Gastroesophageal sphincter (tissue), 4 donors: ENCODE results near the gene MGME1. TPM values are rescaled to one million over a fixed set of nuclear protein-coding genes. Genes with fewer than 3 reads are reported as not detected.

Experiments
- ATAC-seq: fragments of 150-250 bp; one replicate; pipeline ENCODE4 v1.9.1; 2016; ENCODE audit warnings: mild to moderate bottlenecking, moderate library complexity
- H3K27ac ChIP-seq, 4 donors: fragments of 200-600 bp; sonication (generic) in 3 of 4; 1 replicate in 3 of 4; 2 replicates in 1 of 4; pipeline ENCODE4 v1.5.1; 2016 to 2019
- H3K27me3 ChIP-seq: fragments of 200-600 bp; sonication (generic); one replicate; pipeline ENCODE4 v1.5.1; 2019
- H3K36me3 ChIP-seq, 2 donors: fragments of 200-600 bp; sonication (generic); one replicate each; pipeline ENCODE4 v1.5.1; 2019; ENCODE audit warnings: control low read depth in 1 of 2
- H3K4me1 ChIP-seq, 3 donors: fragments of 200-600 bp; sonication (generic); 1 replicate in 2 of 3; 2 replicates in 1 of 3; pipeline ENCODE4 v1.5.1; 2016 to 2019; ENCODE audit warnings: control low read depth in 2 of 3
- H3K4me3 ChIP-seq, 2 donors: fragments of 200-600 bp; sonication (generic); one replicate each; pipeline ENCODE4 v1.5.1; 2019; ENCODE audit warnings: mild to moderate bottlenecking in 1 of 2, moderate library complexity in 1 of 2
- H3K9me3 ChIP-seq, 3 donors: fragments of 200-600 bp; sonication (generic); one replicate each; pipeline ENCODE4 v1.5.1; 2017 to 2019; ENCODE audit warnings: control low read depth in 2 of 3
- EP300 ChIP-seq: sonication (generic); formaldehyde crosslinking; IDR thresholded peaks from one replicate; pipeline ENCODE4 v1.6.1; 2017; ENCODE audit warnings: antibody characterized with exemption, mild to moderate bottlenecking
- POLR2A ChIP-seq, 2 donors: fragments of 450-650 bp; IDR thresholded peaks; one replicate each; pipeline ENCODE4 v1.6.1; 2017; ENCODE audit warnings: antibody characterized with exemption in 2 of 2, mild to moderate bottlenecking in 2 of 2, moderate library complexity in 1 of 2
- POLR2AphosphoS5 ChIP-seq: sonication (generic); formaldehyde crosslinking; IDR thresholded peaks from one replicate; pipeline ENCODE4 v1.6.1; 2017; ENCODE audit warnings: antibody characterized with exemption
- WGBS, 2 donors: methylation state at CpG; one replicate each; pipeline ENCODE4 v1.1.5; 2018; ENCODE audit warnings: low coverage in 1 of 2; 5-methylcytosine and 5-hydroxymethylcytosine counted together
- total RNA-seq, 4 donors: library from RNA; depleted of rRNA; stranded (reverse); fragments of >200 nt; gene quantifications; one replicate each; pipeline ENCODE4 v1.1.0, GENCODE V29; 2016
- TF ChIP-seq, protein P1 (sequence below), 4 experiments: fragments of 200-600 bp in 2 of 4; fragments of 450-650 bp in 2 of 4; sonication (generic) in 1 of 4; IDR thresholded peaks; one replicate each; pipeline ENCODE4 v1.5.1; 2017 to 2019; ENCODE audit warnings: antibody characterized with exemption in 4 of 4, mild to moderate bottlenecking in 2 of 4, moderate library complexity in 2 of 4

Gene MGME1
- total RNA-seq, 4 donors from 2014 or later = 6.3 to 13.5 (median 9.9) TPM

DNA sequence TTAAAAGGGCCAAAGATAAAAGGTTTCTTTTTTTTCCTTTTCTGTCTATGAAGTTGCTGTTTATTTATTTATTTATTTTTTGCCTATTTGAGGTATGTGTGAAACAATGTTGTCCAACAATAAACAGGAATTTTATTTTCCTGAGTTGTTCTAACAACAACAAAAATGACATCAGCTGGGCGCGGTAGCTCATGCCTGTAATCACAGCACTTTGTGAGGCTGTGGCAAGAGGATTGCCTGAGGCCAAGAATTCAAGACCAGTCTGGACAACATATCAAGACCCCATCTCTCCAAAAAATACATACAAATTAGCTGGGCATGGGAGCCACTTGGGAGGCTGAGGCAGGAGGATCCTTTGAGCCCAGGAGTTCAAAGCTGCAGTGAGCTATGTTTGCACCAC lies 44.1 kb downstream of the MGME1 start:
- no peaks in the 10 kb centered on the region for H3K36me3 ChIP-seq
- no peak overlapping the region for H3K4me3 ChIP-seq
- H3K27ac ChIP-seq = no peak overlapping the region
- H3K9me3 ChIP-seq = no peaks in the 10 kb centered on the region
- 82% methylated on average over 2 of the region's 2 CpGs; no CpG with 5 or more reads in 1 of the 2 donors for WGBS, 2 donors
- peaks cover 0 to 5% (median 0%) of the 10 kb centered on the region in 3 donors for H3K4me1 ChIP-seq
- no peak for ATAC-seq
- no peak for TF ChIP-seq POLR2A (IDR thresholded peaks at IDR 0.05)
- TF ChIP-seq, protein P1, sequence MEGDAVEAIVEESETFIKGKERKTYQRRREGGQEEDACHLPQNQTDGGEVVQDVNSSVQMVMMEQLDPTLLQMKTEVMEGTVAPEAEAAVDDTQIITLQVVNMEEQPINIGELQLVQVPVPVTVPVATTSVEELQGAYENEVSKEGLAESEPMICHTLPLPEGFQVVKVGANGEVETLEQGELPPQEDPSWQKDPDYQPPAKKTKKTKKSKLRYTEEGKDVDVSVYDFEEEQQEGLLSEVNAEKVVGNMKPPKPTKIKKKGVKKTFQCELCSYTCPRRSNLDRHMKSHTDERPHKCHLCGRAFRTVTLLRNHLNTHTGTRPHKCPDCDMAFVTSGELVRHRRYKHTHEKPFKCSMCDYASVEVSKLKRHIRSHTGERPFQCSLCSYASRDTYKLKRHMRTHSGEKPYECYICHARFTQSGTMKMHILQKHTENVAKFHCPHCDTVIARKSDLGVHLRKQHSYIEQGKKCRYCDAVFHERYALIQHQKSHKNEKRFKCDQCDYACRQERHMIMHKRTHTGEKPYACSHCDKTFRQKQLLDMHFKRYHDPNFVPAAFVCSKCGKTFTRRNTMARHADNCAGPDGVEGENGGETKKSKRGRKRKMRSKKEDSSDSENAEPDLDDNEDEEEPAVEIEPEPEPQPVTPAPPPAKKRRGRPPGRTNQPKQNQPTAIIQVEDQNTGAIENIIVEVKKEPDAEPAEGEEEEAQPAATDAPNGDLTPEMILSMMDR (IDR thresholded peaks at IDR 0.05) = no peak
- no peak for TF ChIP-seq EP300
- TF ChIP-seq POLR2AphosphoS5 = no peak
- H3K27me3 ChIP-seq = no peaks in the 10 kb centered on the region

DNA sequence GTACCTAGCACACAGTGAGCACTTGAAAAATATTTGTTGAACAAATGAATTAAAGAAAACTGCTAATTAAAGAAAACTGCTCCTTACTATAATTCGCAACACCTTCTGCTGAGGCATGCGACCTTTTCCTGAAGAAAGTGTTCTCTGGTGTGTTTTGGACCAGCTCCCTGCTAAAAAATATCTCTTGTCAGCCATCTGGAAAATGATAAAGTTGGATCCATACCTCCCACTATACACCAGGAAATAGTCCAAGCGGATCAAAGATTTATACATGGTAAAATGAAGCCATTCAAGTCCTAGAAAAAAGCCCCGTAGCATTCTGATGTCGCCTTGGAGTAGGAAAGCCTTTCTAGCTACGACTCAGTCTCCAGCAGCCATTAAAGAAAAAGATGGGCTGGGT lies 45.6 kb downstream of the MGME1 start:
- H3K36me3 ChIP-seq = no peaks in the 10 kb centered on the region
- no peaks in the 10 kb centered on the region for H3K9me3 ChIP-seq
- WGBS, 2 donors = 74 to 76% methylated on average over 6 of the region's 6 CpGs
- no peak for ATAC-seq
- TF ChIP-seq POLR2AphosphoS5 = no peak
- TF ChIP-seq, protein P1 (IDR thresholded peaks at IDR 0.05) = no peak
- no peaks in the 10 kb centered on the region for H3K27me3 ChIP-seq
- no peak overlapping the region for H3K4me3 ChIP-seq
- no peaks in the 10 kb centered on the region for H3K4me1 ChIP-seq
- no peak overlapping the region for H3K27ac ChIP-seq

DNA sequence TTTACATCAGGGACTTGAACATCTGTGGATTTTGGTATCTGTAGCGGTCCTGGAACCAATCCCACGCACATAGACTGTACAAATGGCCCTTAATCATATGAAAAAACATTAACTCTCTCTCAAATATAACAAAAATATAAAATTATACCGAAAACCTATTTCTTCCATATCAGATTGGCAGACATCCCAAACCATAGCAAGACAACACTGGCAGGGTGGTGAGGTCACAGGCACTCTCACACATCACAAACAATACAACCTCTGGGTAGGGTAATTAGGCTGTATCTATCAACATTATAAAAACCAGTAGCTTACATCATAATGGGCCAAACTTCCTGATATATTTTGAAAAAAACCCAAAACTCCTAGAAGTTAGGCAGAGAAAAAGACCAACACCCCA lies 48.0 kb downstream of the MGME1 start:
- Histone ChIP-seq H3K4me1 (no peaks in the 10 kb centered on the region), H3K36me3 (no peaks in the 10 kb centered on the region), H3K9me3 (no peaks in the 10 kb centered on the region), H3K27me3 (no peaks in the 10 kb centered on the region), H3K4me3 (no peak overlapping the region), H3K27ac (no peak overlapping the region)
- TF ChIP-seq EP300 (no peak), POLR2A (IDR thresholded peaks at IDR 0.05) (no peak), POLR2AphosphoS5 (no peak)
- TF ChIP-seq, protein P1 (IDR thresholded peaks at IDR 0.05) = no peak
- 75 to 87% methylated on average over 3 of the region's 3 CpGs for WGBS, 2 donors
- no peak for ATAC-seq

DNA sequence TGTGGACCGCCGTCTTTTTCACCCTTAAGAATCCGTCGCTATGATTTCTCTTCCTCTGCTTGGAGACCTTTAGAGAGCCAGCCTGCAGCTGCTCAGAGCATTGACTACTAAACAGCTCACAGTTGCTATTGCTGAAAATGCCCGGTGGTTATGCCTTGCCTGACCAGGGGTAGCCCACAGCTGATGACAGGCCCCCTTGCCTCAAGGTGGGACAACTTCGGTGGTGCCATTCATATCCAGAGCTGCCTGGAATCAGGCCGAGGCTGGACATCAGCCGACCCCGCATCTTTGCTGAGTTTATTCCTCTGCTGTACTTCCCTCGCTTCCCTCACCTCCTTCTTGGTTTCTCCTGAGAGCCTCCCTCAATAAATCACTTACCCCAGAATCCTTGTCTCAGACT lies 49.3 kb downstream of the MGME1 start:
- Histone ChIP-seq H3K4me3 (no peak overlapping the region), H3K36me3 (no peaks in the 10 kb centered on the region), H3K27ac (no peak overlapping the region), H3K9me3 (no peaks in the 10 kb centered on the region), H3K4me1 (no peaks in the 10 kb centered on the region), H3K27me3 (no peaks in the 10 kb centered on the region)
- WGBS, 2 donors = 78 to 86% methylated on average over 4 to 10 of the region's 10 CpGs
- no peak for TF ChIP-seq POLR2A (IDR thresholded peaks at IDR 0.05)
- TF ChIP-seq, protein P1 (IDR thresholded peaks at IDR 0.05) = no peak
- no peak for TF ChIP-seq EP300
- TF ChIP-seq POLR2AphosphoS5 = no peak
- no peak for ATAC-seq

DNA sequence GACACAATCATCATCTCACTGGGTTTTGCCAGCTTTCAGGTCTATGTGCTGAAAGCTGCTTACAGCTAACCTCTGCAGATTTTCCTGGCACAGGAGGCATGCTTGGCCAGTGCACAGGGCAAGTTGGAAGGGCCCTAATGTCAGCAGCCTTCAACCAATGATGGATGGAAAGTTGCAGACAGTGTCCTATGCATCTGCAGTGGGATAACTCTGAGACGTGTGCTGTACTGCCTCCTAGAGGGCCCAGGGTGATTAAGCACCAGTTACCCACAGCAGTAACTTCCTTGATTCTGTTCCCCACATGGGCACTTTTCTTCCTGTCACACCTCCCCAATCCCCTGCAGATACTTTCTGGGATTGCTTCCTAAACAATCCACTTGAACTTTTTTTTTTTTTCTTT lies 50.2 kb downstream of the MGME1 start:
- WGBS, 2 donors = 0 to 14% methylated on average over 1 of the region's 1 CpG
- ATAC-seq = no peak

More for the DNA sequence above, 50.2 kb downstream of the MGME1 start:
- TF ChIP-seq, protein P1 (IDR thresholded peaks at IDR 0.05) = peak in 1 of 4 experiments; percentile 40
- no peak for TF ChIP-seq POLR2AphosphoS5
- H3K4me1 ChIP-seq = no peaks in the 10 kb centered on the region
- H3K4me3 ChIP-seq = no peak overlapping the region
- H3K27me3 ChIP-seq = no peaks in the 10 kb centered on the region
- H3K9me3 ChIP-seq = no peaks in the 10 kb centered on the region
- no peak overlapping the region for H3K27ac ChIP-seq
- H3K36me3 ChIP-seq = no peaks in the 10 kb centered on the region
